HS-5 (cell line): ENCODE results near the gene CARMIL1.

Source experiments
- DNase-seq: peaks from one replicate; pipeline ENCODE4 v3.0.0-alpha.2; 2012; ENCODE audit warnings: low read depth

The CARMIL1 gene

DNA sequence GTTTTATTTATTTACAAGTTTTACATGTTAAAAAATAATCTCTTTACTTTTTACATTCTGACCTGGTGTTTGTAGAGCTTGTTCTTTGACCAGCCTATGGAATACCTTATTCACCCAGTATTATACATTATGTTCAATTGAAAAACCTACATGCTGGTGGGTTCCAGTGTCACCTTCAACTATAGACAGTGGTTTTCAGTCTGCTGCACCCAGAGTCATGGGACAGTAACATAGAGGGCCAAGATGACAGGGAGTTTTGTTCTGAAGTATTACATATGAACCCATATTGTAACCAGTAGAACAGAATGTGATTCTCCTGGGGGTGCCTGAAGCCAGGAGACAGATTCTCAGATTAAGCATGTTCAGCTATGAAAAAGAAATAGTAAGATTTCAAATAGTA lies 233.4 kb downstream of the CARMIL1 start:
- no peak for DNase-seq

DNA sequence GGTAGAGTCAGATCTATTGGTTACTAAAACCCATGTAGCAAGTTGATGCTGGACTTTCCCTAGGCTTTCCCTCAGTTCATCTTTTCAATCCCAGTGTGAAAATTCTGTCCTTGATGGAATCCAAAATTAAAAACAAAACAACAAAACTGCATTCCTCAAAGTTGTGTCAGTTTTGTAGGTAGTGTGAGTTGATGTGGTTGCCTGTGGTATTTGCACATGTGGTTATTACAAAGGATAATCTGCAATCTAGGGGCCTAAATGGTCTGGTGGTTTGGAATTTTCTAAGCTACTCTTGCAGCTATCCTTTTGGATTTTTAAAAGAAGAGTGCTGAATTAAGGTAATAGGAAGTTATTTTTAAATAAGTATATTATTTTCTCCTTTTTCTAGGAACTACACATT lies 240.7 kb downstream of the CARMIL1 start:
- no peak for DNase-seq

DNA sequence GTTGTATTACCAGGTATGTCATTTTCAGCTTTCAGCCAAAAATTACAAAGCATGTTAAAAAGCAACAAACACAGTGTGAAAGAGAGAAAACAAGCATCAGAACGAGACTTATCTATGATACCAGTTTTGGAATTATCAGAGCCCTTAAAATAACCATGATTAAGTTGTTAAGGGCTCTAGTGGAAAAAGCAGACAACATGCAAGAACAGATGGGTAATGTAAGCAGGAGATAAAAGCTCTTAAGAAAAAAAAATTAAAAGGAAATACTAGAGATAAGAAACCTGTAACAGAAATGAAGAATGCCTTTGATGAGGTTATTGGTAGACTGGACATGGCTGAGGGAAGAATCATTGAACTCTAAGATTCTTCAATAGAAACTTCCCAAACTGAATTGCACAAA lies 245.4 kb downstream of the CARMIL1 start:
- no peak for DNase-seq

DNA sequence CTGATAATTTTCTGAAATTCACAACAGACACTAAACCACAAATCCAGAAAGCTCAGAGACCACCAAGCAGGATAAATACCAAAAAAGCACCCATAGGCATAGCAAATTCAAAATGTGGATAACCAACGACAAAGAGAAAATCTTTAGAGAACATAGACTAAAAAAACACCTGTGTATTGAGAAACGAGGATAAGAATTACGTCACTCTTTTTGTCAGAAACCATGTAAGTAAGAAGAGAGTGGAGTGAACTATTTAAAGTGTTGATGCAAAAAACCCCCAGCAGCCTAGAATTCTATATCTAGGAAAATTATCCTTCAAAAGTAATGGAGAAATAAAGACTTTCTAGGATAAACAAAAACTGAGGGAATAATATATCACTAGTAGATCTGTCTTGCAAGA lies 245.9 kb downstream of the CARMIL1 start:
- no peak for DNase-seq

DNA sequence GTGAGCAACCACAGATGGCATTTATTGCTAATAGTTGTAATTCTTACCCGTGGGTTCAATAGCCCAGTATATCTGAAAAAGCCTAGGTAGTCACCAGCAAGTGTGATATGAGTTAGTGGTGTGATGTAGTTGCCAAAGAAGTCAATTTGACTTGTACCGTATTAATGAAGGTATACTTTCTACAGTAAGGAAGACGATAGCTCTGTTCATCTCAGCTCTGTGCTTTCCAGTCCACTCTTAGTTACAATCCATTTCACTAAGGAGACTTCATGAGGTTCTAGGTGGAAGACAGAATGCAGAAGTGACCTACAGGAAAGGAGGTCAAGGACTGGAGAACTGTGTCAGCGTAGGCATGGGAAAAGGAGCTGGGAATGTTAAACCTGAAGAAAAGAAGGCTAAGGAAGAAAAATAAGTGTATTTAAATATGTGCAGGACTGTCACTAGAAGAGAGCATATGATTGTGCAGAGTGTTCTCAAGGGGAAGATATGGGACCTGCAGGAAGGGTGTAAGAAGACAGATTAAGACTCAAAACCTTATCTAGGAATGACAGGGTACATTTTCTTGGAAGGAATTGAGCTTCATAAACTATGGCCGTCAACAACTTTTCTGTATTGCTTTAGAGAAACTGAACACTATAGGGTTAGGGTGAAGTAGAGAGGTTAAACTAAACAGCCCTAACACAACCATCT lies 255.9 kb downstream of the CARMIL1 start:
- DNase-seq = no peak

DNA sequence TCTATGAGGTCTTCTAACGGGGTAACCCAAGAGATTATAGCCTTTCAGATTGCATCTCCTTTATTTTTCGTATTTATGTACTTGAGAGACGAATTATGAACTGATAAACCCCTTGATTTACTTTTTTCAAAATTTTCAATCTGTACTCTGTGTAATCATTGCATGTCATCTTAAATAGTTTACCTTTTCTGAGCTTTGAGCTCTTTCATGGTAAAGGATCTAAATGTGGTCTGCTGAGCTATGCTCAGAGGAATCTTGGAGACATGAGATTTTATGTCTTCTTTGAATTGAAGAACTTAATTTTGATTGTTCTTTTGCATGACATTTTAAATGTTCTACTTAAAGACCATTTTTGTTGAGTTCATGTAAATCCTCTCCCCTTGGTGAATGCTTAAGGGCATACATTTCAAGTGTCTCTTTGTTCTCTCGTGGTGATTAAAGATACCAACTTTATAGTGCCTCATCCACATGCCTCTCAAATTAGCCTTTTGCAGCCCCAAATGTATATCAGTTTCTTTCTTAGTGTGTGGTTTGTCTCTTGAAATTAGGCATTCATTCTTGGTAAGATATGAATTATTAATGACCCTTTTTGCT lies 256.6 kb downstream of the CARMIL1 start:
- DNase-seq = no peak

DNA sequence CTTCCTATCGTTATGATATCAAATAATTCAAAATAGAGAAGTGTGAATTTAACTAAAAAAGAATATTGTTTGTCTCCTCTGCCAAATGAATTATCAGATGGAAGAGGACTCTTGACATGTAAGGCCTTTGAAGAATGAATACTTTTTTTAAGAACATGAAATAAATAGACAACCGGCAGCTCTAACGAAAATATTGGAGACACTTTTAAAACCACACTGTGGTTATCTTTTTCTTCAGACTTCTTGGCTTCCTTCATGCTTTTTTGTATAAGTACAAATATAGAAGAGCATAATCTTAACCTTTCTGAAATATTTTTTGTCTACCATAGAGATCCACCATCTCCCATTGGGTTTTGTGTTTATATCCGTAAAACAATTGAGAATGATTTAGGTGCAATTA lies 257.6 kb downstream of the CARMIL1 start:
- DNase-seq = no peak

DNA sequence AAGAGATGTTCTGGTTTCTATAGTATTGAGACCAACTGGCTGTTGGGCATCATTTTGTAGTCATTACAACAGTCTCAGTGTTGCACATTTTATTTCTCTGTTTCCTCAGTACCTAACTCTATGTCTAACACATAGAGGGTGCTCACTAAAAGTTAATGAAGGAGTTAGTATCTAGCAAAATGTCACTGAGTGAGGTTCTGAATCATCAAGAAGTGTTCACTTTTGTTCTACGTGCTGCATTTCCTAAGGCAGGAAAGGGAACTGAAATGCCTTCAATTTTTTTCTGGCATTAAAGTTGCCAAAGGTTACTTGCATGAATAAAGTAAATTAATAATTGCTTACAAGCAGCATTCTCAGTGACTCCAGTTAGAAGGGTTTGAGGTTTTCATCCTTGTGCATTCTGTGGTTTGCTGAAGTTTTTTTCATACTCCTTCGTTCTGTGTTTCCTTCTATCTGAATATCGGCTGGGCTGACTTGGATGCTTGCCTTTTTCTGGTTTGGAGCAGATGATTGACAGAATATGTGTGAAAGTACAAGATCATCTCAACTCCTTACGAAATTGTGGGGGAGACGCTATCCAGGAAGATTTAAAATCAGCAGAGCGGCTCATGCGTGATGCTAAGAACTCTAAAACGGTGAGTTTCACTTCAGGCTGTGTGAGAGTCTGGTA lies 258.3 kb downstream of the CARMIL1 start:
- no peak for DNase-seq

DNA sequence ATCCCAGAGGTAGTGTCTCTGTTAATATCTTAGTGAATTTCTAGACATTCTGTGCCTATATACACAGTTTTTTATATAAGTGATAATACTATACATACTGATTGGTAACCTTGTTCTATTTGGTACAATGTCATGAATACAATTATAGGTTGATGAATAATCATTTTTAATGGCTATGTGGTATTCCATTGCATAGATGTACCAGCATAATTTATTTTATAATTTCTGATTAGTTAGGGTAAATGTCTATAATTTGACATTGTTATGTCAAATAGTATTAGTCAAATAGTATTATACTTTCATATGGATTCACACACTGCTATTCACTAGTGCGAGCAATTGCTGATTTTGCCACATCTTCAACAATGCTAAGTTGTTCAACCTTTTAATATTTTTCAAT lies 262.1 kb downstream of the CARMIL1 start:
- DNase-seq = no peak

DNA sequence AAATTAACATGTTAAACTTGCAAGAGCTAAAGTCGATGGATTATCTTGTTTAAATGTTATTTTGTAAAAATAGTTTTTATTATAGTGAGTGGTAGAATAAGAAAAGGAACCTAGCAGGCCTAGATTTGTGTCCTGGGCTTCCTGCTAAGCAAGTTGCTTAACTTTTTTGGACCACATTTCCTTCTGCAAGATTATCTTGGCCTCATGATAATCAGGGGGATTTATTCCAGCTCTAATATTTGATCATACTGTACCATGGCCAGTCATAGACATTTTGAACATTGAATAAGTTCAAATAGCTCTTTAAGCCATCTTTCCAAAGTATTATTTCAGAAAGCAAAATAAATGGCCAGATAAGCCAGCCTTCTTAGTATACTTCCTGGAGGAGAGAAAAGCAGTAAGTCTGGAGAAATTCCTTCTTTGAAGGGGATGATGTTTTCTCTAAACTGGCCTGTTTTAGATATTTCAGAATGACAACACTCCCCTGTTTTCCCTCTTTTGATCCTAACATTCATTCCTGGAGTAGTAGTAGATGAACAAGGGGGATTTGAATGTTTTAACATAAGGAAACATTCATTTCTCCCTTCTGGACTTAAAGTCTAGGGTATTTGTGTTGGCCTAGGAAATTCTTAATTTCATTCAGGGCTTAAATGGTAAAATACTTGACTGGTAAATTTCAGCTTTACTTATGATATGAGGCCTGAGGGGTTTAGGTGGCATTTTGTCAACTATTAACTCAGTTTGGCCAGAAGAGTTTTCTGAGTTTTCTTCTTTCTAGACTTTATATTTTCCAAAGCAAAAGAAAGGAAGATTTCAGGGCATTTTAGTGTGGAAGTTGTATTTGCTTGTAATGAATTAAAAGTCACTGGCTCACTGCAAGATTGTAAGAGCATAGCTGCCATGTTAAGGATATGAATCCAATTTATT lies 264.1 kb downstream of the CARMIL1 start:
- DNase-seq = no peak

DNA sequence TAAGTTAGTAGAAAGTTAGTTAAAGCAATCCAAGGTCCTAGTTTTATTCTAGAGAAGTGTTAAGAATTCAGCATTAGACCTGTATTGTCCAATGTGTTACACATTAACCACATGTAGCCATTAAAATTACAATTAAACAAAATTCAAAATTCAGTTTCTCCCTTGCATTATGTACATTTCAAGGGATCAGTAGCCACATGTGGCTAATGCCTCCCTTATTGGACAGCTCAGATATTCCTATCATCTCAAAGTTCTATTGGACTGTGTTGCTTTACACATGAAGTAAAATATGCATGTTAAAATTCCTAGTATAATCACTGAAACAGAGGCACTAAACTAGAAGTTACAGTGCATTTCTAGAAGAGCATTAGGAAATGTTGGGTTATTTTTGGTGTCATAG lies 265.7 kb downstream of the CARMIL1 start:
- DNase-seq = no peak

DNA sequence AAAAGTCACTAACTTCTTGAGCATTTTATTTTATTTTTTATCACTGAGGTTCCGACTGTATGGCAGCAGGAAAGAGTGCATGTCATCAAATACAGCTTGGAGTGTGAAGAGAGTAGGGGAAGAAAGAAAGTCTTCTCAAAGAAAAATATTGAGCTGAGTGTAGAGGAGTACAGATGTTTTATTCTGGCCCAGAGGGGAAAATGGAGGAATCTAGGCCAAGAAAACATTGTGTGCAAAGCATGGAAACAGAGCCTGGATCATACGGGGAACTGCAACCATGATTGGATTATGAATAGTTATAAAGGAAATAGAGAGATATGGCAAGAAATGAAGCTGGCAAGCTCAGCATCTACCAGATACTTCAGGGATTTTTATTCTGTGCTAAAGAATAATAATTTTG lies 268.6 kb downstream of the CARMIL1 start:
- DNase-seq = no peak

DNA sequence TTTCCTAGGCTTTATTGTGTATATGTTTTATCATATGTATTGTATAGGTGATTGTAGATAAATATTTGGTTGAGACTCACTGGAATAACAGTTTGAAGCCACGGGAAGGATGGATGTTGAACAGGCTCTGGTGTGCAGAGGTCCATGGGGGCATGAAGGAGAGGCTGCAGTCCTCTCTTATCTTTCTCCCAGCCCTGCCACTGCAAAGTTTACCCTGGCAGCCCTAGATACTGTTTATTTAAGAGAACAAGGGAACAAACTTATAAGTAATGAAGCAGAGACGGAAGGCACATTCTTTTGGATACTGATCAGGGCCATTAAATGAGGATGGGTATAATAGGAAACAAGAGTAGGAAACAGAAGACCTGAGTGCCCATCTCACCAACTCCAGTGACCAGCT lies 269.3 kb downstream of the CARMIL1 start:
- DNase-seq = no peak

DNA sequence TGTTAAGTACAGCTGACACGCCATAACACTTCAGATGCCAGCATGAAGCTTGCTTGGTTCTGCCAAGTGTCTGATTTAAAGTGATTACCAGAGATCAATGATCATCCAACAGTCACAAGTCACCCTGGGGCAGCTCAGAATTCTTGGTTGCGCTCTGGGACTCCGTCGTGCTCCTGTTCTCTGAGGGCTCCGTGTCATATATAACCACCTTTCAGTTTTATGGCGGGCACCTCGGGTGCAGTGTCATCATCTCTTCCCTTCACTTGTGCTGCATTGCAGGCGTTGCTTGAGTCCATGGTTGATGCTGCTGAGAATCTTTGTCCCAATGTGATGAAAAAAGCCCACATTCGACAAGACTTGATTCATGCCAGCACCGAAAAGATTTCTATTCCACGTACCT lies 271.5 kb downstream of the CARMIL1 start:
- no peak for DNase-seq

DNA sequence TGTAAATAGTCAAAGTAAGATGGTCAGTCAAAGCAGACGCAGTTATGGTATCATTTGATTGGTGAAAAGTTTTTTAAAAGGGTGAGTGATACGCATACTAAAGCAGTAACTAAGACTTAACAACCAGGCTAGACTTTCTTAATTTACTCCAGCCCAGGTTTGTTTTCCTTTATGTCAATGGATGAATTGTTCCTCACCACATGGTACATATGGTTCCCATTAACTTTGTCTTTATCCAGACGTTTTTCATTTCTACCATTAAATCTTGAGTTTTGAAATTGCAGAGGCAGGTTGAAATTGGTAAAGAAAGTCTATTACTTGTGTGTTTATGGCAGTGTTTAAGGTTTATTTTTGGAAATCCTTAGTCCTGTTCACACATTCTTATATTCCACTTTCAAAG lies 274.3 kb downstream of the CARMIL1 start:
- DNase-seq = no peak

DNA sequence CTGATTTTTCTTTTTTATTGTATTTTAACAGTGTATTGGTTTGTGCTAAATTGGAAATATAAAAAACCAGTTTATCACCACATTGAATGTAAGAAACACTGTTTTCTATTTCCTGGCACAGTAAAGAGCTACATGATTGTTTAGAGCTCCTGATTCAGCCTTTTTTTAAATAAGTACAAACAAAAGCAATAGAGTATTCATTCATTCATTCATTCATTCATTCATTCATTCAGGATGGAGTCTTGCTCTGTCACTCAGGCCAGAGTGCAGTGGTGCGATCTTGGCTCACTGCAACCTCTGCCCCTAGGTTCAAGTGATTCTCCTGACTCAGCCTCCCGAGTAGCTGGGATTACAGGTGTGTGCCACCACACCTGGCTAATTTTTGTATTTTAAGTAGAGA lies 276.0 kb downstream of the CARMIL1 start:
- DNase-seq = no peak

DNA sequence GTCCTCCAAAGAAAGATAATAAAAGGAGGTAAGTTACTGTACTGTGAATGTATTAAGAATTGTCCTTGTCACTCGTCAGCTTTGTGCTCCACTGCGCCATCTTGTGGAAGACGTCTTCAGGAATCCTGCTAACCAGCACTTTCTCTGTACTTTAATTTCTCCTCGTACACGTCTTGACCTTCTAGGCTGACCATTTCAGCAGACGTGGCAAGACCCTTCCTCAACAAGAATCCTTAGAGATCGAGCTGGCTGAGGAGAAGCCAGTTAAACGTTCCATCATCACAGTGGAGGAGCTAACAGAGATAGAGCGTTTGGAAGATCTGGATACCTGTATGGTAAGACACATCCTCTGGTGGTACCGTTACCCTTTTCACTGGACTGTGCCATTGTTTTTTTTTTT lies 277.3 kb downstream of the CARMIL1 start:
- peak; percentile 37 for DNase-seq

DNA sequence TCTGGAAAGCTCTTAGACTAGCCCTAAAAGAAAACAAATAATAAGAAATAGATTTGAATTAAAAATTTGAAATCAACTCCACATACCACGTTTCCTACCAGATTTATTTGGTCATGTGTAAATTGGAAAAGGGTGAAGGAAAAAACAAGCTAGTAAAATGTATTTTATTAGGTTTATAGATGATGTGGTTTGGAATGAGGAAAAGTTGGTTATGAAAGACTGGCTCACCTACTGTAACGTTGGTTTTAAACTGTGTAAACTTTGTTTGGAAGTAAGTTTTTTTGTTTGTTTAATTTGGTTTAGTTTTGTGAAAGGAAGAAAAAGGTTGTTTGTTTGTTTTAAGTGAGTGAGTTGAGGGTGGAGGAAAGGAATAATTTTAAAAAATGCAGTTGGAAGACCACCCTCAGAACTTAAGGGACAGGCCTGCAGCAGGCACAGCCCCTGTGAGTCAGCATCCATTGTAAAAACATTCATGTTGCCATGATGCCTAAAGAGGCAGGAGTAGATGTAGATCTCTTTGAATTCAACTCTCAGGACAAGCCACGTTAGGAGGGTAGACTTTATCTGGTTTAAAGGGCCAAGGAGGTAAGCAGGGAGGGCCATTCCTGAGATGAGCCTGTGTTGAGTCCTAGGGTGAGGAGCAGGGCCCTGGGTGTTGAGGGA lies 279.1 kb downstream of the CARMIL1 start:
- no peak for DNase-seq

DNA sequence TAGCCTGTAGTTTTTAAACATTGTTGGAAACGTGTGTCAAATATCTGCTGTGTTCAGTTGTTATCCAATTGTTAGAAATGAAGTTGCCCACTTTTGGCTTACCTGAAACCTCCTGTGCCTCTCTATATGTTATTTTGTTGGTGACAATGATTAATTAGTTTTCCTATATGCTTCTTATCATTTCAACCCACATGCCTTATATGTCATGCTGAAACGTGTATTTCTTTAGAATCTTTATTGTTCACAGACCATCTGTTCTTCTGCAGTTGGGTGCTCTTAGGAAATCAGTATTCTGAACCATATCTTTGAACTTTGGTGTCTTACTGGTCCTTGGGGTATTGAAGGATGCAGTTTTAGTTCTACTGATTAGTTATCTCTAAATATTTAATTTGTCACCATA lies 281.7 kb downstream of the CARMIL1 start:
- DNase-seq = no peak

DNA sequence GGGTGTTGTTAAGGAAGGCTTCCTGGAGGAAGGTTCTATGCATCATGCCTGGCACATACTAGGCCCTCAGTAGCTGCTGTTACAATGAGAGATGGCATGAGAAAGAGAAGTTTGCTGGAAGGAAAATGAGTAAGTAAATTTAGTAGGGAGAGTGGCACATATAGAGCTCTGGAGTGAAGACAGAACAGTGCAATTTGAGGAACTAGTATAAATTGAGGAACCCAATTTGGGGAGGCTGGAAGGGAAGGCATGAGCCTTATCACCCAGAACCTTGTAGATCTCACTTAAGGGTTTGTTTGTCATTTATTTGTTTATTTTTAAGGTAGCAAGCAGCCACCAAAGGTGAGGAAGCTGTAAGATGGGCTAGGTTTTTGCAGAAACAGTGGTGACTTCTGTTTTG lies 285.8 kb downstream of the CARMIL1 start:
- DNase-seq = no peak

DNA sequence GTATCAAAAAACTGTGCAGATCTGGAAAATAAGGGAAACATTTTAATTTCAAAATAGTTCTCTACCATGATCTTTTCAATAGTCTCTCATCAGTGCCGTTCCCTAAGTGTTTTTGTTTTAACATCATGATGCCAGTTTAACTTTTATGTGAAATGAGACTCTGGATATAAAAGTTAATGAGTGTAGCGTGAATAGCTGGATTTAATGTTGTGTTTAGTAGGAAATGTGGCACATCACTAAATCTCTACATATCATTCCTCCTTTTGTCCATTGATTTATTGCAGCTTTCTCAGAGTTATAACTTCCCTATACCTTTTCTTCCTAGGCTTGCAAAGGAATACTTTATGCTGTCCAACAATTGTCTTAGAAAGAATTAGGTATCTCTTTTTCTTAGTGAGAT lies 291.4 kb downstream of the CARMIL1 start:
- DNase-seq = no peak

DNA sequence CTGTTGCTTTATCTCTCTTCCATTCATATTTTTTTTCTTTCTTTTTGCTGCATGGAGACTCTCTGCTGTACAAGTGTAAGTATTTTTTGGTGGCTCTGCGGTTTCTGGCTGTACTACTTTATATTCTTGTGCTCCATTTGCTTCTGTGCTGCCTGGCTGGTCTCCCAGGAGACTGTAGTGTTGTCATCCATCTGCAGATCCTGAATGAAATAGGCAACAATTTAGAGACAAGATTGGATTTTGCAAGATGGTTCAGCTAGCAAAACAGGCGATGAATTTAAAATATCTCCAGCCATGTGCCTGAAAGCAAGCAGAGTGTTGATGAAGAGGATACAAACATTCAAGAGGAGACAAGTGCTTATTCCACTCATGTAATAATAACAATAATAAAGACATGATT lies 297.7 kb downstream of the CARMIL1 start:
- no peak for DNase-seq
